ENCODE results near the gene SLX4.

- TF ChIP-seq POLR2A (IDR thresholded peaks at IDR 0.05) = no peak
- TF ChIP-seq CTCF (IDR thresholded peaks at IDR 0.05) = no peak
- TF ChIP-seq POLR2AphosphoS5 (IDR thresholded peaks at IDR 0.05) = no peak
Observed at GRCh38 chr16:3608069-3608468, 3.3 kb downstream of the SLX4 start.

All from gastroesophageal sphincter (tissue), 3 donors.